CD4-positive, alpha-beta memory T cell (primary cell): ENCODE results near the gene ASCC3. TPM values are rescaled to one million over a fixed set of nuclear protein-coding genes. Genes with fewer than 3 reads are reported as not detected.
A peak's percentile ranks its signal among the peaks of the same experiment; 100 is the strongest.

Experiments
- CTCF ChIA-PET: fragments of 350-600 bp; sonication (Branson Sonifier 250); formaldehyde crosslinking; loops from one replicate; lab custom pipeline; 2021; ENCODE audit warnings: inconsistent platforms; ENCODE audit not compliant: partially characterized antibody; lab: Charles Lee
- POLR2A ChIA-PET: fragments of 350-600 bp; sonication (Branson Sonifier 250); formaldehyde crosslinking; loops from one replicate; lab custom pipeline; 2021; ENCODE audit not compliant: partially characterized antibody; lab: Charles Lee
- DNase-seq, 5 donors: peaks; one replicate each; pipeline versions ENCODE4 v3.0.0 to v3.0.0-alpha.2; 2020 to 2022; ENCODE audit warnings: mixed read lengths in 1 of 5
- H3K27ac ChIP-seq: one replicate; pipeline ENCODE4 v1.7.0; 2013; ENCODE audit warnings: low read depth, low read length
- H3K27me3 ChIP-seq: 2 replicates; pipeline ENCODE4 v1.7.0; 2013; ENCODE audit warnings: mild to moderate bottlenecking, low read length, moderate library complexity; ENCODE audit not compliant: insufficient read depth
- H3K36me3 ChIP-seq: 2 replicates; pipeline ENCODE4 v1.7.0; 2013; ENCODE audit warnings: mild to moderate bottlenecking, low read length, moderate library complexity; ENCODE audit not compliant: insufficient read depth
- H3K4me1 ChIP-seq: 2 replicates; pipeline ENCODE4 v1.7.0; 2013; ENCODE audit warnings: mild to moderate bottlenecking, low read length, moderate library complexity; ENCODE audit not compliant: insufficient read depth
- H3K4me3 ChIP-seq, 2 donors: one replicate each; pipeline ENCODE4 v1.7.0; 2013; ENCODE audit warnings: low read length in 2 of 2, mild to moderate bottlenecking in 1 of 2
- H3K9me3 ChIP-seq, 2 donors: one replicate each; pipeline ENCODE4 v1.7.0; 2013; ENCODE audit warnings: low read length in 2 of 2, control low read depth in 1 of 2; ENCODE audit not compliant: control insufficient read depth in 1 of 2
- H3K27ac Mint-ChIP-seq, 7 donors: one replicate each; pipeline ENCODE4 v1.8.0; 2020 to 2021; ENCODE audit warnings: mixed read lengths in 7 of 7, mild to moderate bottlenecking in 6 of 7, inconsistent platforms in 3 of 7, moderate library complexity in 3 of 7
- H3K27me3 Mint-ChIP-seq, 2 donors: one replicate each; pipeline ENCODE4 v1.8.0; 2020 to 2021; ENCODE audit warnings: mixed read lengths in 2 of 2
- H3K36me3 Mint-ChIP-seq, 2 donors: one replicate each; pipeline ENCODE4 v1.8.0; 2020 to 2021; ENCODE audit warnings: mixed read lengths in 2 of 2, inconsistent platforms in 1 of 2, mild to moderate bottlenecking in 1 of 2
- H3K4me1 Mint-ChIP-seq, 4 donors: one replicate each; pipeline ENCODE4 v1.8.0; 2020 to 2021; ENCODE audit warnings: mixed read lengths in 4 of 4, mild to moderate bottlenecking in 1 of 4
- H3K4me3 Mint-ChIP-seq, 8 donors: one replicate each; pipeline ENCODE4 v1.8.0; 2020 to 2021; ENCODE audit warnings: mixed read lengths in 8 of 8, mild to moderate bottlenecking in 7 of 8, moderate library complexity in 6 of 8, inconsistent platforms in 3 of 8
- H3K9me3 Mint-ChIP-seq, 8 donors: one replicate each; pipeline ENCODE4 v1.8.0; 2020 to 2021; ENCODE audit warnings: mixed read lengths in 8 of 8, mild to moderate bottlenecking in 5 of 8, inconsistent platforms in 3 of 8, moderate library complexity in 1 of 8
- intact Hi-C: fragments of 100-400 bp; cut with micrococcal nuclease; formaldehyde crosslinking; loops from one replicate; pipeline ENCODE4 v1.15.1; 2023
- polyA plus RNA-seq, 2 donors: library from polyadenylated mRNA; unstranded; fragments of 300-500 nt; fragmentation: Illumina TruSeq; gene quantifications; one replicate each; pipeline ENCODE4 v1.2.3, GENCODE V29; 2021
- total RNA-seq, 2 experiments: library from RNA; stranded (reverse); gene quantifications; one replicate each; pipeline ENCODE4 v1.2.3, GENCODE V29; 2021

ASCC3 gene
- total and polyA plus RNA-seq, 4 experiments from 2014 or later = 13.0 to 57.9 (median 43.1) TPM

DNA sequence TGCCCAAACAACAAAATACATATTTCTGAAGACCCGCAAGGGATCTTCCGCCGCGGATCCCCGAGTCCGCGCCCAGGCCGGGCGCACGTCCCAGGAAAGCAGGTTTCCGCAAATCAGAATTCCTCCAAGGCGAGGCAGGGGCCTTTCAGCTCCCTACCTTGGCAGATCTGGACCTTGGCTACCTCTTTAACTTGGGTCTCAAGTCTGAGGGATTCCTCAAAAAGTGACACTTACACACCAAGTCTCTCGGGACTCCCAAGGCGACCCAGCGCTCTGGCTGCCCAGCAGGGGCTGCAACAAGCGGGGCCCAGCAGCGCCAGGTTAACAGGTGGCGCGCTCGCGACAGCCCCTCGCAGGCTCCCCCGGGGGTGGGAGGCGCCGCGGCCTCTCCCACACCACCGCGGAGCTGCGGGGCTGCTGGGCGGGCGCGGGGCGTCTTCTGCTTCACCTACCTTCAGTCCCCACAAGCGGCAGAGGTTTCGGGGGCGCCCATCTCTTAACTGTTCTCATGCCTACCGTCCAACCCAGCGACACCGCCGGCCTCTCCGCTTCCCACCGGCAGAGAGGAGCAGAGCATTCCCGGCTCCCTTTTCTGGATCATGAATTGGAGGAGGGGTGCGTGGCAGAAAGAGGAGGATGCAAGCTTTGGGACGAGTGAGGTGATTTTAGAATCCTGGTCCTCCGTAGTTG lies 416.8 kb downstream of the ASCC3 start:
- peak overlapping the region in 2 of 8 donors; percentile 29 to 40 for H3K4me3 Mint-ChIP-seq
- CTCF ChIA-PET = no interaction called here

DNA sequence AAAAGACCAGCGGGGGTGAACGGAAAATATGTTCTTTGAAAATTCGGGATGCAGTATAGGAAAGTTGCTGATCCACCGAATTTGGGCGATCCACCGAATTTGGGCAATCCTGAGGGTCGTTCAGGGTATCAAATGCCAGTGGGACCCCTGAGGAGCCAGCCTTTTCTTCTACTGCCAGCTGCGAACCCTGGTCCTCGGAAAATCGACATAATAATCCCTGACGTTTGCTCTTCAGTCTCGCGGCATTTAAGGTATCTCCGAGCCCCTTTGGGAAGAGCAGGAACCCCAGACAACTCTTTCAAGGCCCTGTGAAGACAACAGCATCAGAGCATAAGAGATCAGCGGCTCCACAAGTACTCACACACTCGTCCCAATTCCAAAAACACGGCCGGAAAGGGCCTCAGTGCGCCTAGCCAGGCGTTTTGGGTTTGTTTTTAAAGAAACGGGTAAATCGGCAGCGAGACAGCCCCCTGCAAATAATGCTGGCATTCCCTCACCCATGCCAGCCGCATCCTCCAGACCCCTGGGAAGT lies 417.4 kb downstream of the ASCC3 start:
- CTCF ChIA-PET = interaction anchor here (1.4 kb wide), 1 partner anchor 9 kb away, joined by 4 read pairs; no protein-coding TSS in a partner anchor
- Histone ChIP-seq H3K27me3 (peaks cover 93% of the 10 kb centered on the region), H3K4me1 (peaks cover 30% of the 10 kb centered on the region), H3K4me3 (no peak overlapping the region), H3K36me3 (no peaks in the 10 kb centered on the region), H3K9me3 (no peaks in the 10 kb centered on the region), H3K27ac (no peak overlapping the region)
- H3K36me3 Mint-ChIP-seq = peaks cover 2 to 4% of the 10 kb centered on the region in 2 donors
- no peak for DNase-seq
- POLR2A ChIA-PET = no interaction called here
- intact Hi-C loops = no loop called here
- peaks cover 66 to 77% of the 10 kb centered on the region in 2 donors for H3K27me3 Mint-ChIP-seq
- H3K4me3 Mint-ChIP-seq = peak overlapping the region in 5 of 8 donors; percentile 21 to 46 (median 31)
- peak overlapping the region in 4 of 7 donors; percentile 42 to 82 (median 64) for H3K27ac Mint-ChIP-seq
- peaks cover 3 to 72% (median 59%) of the 10 kb centered on the region in 8 donors for H3K9me3 Mint-ChIP-seq
- peaks cover 8 to 34% (median 24%) of the 10 kb centered on the region in 4 donors for H3K4me1 Mint-ChIP-seq

More for the DNA sequence above, 416.8 kb downstream of the ASCC3 start:
- peaks cover 30% of the 10 kb centered on the region for H3K4me1 ChIP-seq
- intact Hi-C loops = no loop called here
- H3K27me3 Mint-ChIP-seq = peaks cover 63 to 77% of the 10 kb centered on the region in 2 donors
- no peak for DNase-seq
- no peaks in the 10 kb centered on the region for H3K9me3 ChIP-seq
- H3K27me3 ChIP-seq = peaks cover 87% of the 10 kb centered on the region
- peaks cover 8 to 34% (median 24%) of the 10 kb centered on the region in 4 donors for H3K4me1 Mint-ChIP-seq
- H3K4me3 ChIP-seq = no peak overlapping the region
- no peak overlapping the region for H3K27ac ChIP-seq
- POLR2A ChIA-PET = no interaction called here
- H3K27ac Mint-ChIP-seq = peak overlapping the region in 2 of 7 donors; percentile 23 to 82
- H3K9me3 Mint-ChIP-seq = peaks cover 3 to 66% (median 53%) of the 10 kb centered on the region in 8 donors
- H3K36me3 Mint-ChIP-seq = peaks cover 2 to 4% of the 10 kb centered on the region in 2 donors
- H3K36me3 ChIP-seq = no peaks in the 10 kb centered on the region

DNA sequence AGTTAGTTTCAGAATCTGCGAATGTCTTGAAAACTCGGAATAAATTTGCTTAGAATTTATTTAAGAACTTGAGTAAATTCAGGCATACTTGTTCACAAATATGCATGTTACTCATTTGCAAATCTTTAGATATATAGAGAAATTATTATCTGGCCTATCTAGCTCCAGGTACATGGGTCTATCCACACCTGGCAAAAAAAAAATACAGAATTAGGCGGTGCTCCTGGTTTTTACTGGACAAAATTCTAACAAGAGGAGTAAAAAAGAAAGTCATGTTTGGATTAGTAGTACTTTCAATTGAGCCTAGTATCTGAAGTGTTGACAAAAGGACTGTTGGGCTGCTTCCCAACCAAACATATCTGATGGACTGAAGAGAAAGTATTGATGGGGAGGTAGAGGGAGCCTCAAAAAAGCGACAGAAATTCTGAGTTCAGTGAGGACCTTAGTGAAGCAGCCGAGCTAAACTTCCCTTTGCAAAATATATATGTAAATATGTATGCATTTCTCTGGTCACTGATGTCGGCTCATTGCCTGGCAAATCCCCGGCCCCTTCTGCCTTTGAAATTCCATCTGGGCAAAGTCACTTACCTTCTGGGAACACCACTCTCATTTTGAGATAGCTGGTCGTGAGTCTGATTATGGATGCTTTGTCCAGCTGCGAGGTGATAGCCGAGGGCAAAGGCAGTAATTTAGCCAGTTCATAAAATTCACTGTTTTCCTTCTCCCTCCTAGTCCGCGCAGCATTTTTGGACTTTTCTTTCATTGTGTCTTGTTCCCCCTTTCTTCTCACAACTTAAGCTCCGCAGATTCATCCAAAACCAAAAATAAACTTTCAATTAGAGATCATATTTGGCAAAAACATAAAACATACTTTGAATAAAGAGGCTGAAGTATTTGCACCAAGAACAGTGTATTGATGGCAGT lies 418.2 kb downstream of the ASCC3 start:
- no peak for DNase-seq
- Mint-ChIP-seq H3K27me3 (peaks cover 61 to 75% of the 10 kb centered on the region in 2 donors), H3K4me3 (peak overlapping the region in 3 of 8 donors; percentile 6 to 49 (median 19)), H3K9me3 (peaks cover 3 to 68% (median 59%) of the 10 kb centered on the region in 8 donors), H3K36me3 (peaks cover 2 to 4% of the 10 kb centered on the region in 2 donors), H3K27ac (peak overlapping the region in 2 of 7 donors; percentile 62 to 70), H3K4me1 (peaks cover 8 to 32% (median 22%) of the 10 kb centered on the region in 4 donors)
- ChIA-PET POLR2A (no interaction called here), CTCF (interaction anchor here (1.4 kb wide), 1 partner anchor 8 kb away, joined by 4 read pairs; no protein-coding TSS in a partner anchor)
- intact Hi-C loops = no loop called here
- H3K4me1 ChIP-seq = peaks cover 30% of the 10 kb centered on the region
- no peak overlapping the region for H3K4me3 ChIP-seq
- no peak overlapping the region for H3K27ac ChIP-seq
- no peaks in the 10 kb centered on the region for H3K9me3 ChIP-seq
- H3K36me3 ChIP-seq = no peaks in the 10 kb centered on the region
- H3K27me3 ChIP-seq = peaks cover 96% of the 10 kb centered on the region

DNA sequence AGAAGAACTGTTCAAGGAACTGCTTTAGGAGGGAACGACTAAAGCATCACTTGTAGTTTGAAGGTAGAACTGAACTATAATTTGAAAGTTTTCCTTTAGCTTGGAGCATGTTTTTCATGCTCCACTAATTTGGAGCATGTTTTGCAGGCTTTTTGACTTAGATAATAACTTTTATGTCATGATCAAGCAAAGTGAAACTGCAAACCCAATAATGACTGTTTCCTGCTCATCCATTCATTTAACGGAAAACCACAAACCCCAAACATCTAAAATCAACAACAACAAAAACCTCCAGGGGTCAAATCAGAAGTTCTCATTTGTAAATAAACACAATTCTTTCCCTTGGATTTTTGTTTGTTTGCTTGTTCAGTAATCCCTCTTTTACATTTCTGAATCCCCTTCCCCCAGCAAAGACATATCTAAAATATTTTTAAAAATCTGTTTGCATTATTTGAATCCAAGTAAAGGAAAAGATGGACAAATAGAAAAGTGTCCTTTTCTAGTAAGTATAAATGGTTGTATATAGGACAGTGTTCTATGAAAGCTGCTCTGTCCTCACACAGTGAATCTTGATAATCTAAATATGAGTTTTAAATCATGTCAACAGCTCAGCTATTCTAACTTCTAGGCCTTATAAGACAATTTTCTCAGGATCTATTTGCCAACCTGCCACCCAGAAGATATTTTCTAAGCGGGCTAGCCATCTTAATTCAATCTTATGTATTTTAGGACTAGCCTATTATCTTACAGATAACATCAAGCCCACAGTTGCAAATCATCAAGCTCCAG lies 419.0 kb downstream of the ASCC3 start:
- Histone ChIP-seq H3K27me3 (peaks cover 96% of the 10 kb centered on the region), H3K9me3 (no peaks in the 10 kb centered on the region), H3K4me1 (peaks cover 30% of the 10 kb centered on the region), H3K4me3 (no peak overlapping the region), H3K27ac (no peak overlapping the region), H3K36me3 (no peaks in the 10 kb centered on the region)
- peak overlapping the region in 2 of 7 donors; percentile 15 to 49 for H3K27ac Mint-ChIP-seq
- POLR2A ChIA-PET = no interaction called here
- DNase-seq = no peak
- peaks cover 54 to 75% of the 10 kb centered on the region in 2 donors for H3K27me3 Mint-ChIP-seq
- H3K9me3 Mint-ChIP-seq = peaks cover 3 to 71% (median 57%) of the 10 kb centered on the region in 8 donors
- peaks cover 6 to 28% (median 17%) of the 10 kb centered on the region in 4 donors for H3K4me1 Mint-ChIP-seq
- peak overlapping the region in 5 of 8 donors; percentile 2 to 59 (median 17) for H3K4me3 Mint-ChIP-seq
- CTCF ChIA-PET = interaction anchor here (1.4 kb wide), 1 partner anchor 8 kb away, joined by 4 read pairs; no protein-coding TSS in a partner anchor
- peaks cover 2 to 4% of the 10 kb centered on the region in 2 donors for H3K36me3 Mint-ChIP-seq
- intact Hi-C loops = no loop called here

DNA sequence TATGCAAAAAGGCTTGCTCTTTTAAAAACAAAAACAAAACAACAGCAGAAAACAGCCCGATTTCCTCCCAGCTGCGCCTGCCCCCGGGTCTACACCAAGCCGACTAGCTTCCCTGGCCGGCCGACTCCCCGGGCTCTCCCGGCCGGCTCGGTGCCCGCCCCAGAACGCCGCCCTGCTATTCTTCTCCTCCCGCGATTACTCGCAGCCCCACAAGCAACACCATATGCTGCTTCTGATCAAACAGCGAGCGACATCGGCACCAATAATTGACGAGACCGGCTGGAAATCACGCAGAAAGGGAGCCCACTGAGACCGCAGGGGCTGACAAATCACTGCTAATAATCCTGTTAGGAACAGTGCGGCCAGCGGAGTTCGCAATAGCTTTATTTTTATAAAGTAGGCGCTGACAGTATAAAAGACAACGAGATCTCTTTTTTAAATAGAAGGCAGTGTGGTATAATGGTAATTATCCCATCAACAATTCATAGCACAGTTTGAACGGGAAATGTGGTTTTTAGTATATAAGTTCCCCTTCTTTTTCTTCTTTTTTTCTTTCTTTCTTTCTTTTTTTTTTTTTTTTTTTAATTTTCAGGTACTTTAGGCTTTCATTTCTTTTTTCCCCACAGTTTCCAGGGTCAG lies 419.7 kb downstream of the ASCC3 start:
- Histone ChIP-seq H3K36me3 (no peaks in the 10 kb centered on the region), H3K4me3 (no peak overlapping the region), H3K4me1 (peaks cover 23% of the 10 kb centered on the region), H3K9me3 (no peaks in the 10 kb centered on the region), H3K27ac (no peak overlapping the region), H3K27me3 (peaks cover 95% of the 10 kb centered on the region)
- peaks cover 3 to 70% (median 56%) of the 10 kb centered on the region in 8 donors for H3K9me3 Mint-ChIP-seq
- no peak for DNase-seq
- peak overlapping the region in 5 of 8 donors; percentile 13 to 59 (median 20) for H3K4me3 Mint-ChIP-seq
- ChIA-PET POLR2A (no interaction called here), CTCF (no interaction called here)
- H3K36me3 Mint-ChIP-seq = peaks cover 2 to 4% of the 10 kb centered on the region in 2 donors
- peaks cover 3 to 20% (median 13%) of the 10 kb centered on the region in 4 donors for H3K4me1 Mint-ChIP-seq
- H3K27me3 Mint-ChIP-seq = peaks cover 52 to 72% of the 10 kb centered on the region in 2 donors
- H3K27ac Mint-ChIP-seq = peak overlapping the region in 2 of 7 donors; percentile 15 to 49
- intact Hi-C loops = no loop called here

DNA sequence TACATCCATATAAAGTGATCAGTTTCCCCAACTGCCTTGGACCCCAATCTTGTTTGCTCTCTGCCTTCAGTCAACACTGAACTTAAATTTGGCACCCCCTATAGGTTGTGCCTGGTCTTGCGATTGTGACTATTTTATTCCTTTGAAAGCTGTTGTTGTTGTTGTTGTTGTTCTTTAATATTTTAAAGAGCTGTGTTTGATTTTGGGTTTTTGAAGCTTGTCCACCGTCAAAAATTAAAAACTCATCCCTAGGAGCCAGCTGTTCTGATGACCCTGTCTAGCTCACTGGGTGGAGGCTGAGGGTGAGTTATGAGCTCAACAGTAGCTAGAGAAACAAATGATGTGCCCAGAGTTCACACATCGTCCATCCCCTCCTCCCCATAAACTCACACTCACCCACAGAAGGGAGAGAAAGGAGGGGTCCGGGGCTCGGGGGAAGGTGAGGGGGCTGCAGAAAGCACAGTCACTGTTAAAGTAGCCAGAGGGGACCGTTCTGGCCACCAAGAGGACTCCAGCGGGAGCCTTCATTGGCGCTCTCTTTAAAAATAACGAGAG lies 420.4 kb downstream of the ASCC3 start:
- intact Hi-C loops = no loop called here
- DNase-seq = no peak
- ChIA-PET CTCF (no interaction called here), POLR2A (no interaction called here)
- Mint-ChIP-seq H3K4me1 (peaks cover 1 to 15% (median 11%) of the 10 kb centered on the region in 4 donors), H3K27me3 (peaks cover 51 to 71% of the 10 kb centered on the region in 2 donors), H3K4me3 (peak overlapping the region in 1 of 8 donors; percentile 43), H3K9me3 (peaks cover 3 to 70% (median 57%) of the 10 kb centered on the region in 8 donors), H3K36me3 (peaks cover 2 to 7% of the 10 kb centered on the region in 2 donors), H3K27ac (no peak overlapping the region)
- no peaks in the 10 kb centered on the region for H3K9me3 ChIP-seq
- no peak overlapping the region for H3K4me3 ChIP-seq
- no peaks in the 10 kb centered on the region for H3K36me3 ChIP-seq
- H3K27ac ChIP-seq = no peak overlapping the region
- peaks cover 93% of the 10 kb centered on the region for H3K27me3 ChIP-seq
- peaks cover 21% of the 10 kb centered on the region for H3K4me1 ChIP-seq
